GM12872 (cell line): ENCODE results near the gene RIMS3.

Experiments
- TF ChIP-seq, protein P1 (sequence below): IDR thresholded peaks from 3 replicates; pipeline ENCODE4 v1.5.1; 2011; ENCODE audit warnings: low read depth, mild to moderate bottlenecking, low read length, moderate library complexity; ENCODE audit not compliant: insufficient read depth

RIMS3 gene

DNA sequence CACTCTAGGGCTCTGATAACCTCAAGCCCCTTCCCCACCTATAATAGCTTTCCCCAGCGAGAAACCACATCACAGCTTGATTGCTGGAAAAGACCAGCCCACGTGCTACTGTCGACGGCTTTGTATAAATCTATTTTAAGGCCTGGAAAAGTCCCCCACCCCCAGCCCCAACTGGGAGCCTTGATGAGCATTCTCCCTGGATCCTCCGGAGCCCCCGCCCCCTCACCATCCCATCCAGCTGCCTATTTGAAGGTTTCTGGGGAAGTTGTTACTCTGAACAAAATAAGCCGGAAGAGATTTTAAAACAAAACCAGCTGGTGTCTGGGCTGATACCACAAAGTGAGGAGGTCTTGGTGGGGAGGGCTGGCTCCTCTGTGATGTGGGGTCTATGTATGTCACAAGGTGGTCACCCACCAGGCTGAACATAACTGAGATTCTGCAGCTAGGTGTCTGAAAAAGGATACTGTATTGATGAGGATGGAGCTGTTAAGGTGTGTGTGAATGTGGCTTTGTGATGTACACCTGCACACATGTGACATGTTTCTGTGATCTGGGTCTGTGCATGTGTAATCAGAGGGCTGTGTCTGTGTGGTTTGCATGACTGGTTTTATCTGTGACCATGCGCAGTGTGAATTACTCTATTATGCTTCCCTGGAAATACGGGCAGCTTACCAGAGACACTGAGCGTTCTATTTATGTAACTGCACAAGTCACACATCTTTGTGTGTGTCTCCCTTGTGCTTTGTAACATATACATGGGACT, 25.0 kb downstream of the RIMS3 start:
- TF ChIP-seq, protein P1, sequence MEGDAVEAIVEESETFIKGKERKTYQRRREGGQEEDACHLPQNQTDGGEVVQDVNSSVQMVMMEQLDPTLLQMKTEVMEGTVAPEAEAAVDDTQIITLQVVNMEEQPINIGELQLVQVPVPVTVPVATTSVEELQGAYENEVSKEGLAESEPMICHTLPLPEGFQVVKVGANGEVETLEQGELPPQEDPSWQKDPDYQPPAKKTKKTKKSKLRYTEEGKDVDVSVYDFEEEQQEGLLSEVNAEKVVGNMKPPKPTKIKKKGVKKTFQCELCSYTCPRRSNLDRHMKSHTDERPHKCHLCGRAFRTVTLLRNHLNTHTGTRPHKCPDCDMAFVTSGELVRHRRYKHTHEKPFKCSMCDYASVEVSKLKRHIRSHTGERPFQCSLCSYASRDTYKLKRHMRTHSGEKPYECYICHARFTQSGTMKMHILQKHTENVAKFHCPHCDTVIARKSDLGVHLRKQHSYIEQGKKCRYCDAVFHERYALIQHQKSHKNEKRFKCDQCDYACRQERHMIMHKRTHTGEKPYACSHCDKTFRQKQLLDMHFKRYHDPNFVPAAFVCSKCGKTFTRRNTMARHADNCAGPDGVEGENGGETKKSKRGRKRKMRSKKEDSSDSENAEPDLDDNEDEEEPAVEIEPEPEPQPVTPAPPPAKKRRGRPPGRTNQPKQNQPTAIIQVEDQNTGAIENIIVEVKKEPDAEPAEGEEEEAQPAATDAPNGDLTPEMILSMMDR, result no peak

DNA sequence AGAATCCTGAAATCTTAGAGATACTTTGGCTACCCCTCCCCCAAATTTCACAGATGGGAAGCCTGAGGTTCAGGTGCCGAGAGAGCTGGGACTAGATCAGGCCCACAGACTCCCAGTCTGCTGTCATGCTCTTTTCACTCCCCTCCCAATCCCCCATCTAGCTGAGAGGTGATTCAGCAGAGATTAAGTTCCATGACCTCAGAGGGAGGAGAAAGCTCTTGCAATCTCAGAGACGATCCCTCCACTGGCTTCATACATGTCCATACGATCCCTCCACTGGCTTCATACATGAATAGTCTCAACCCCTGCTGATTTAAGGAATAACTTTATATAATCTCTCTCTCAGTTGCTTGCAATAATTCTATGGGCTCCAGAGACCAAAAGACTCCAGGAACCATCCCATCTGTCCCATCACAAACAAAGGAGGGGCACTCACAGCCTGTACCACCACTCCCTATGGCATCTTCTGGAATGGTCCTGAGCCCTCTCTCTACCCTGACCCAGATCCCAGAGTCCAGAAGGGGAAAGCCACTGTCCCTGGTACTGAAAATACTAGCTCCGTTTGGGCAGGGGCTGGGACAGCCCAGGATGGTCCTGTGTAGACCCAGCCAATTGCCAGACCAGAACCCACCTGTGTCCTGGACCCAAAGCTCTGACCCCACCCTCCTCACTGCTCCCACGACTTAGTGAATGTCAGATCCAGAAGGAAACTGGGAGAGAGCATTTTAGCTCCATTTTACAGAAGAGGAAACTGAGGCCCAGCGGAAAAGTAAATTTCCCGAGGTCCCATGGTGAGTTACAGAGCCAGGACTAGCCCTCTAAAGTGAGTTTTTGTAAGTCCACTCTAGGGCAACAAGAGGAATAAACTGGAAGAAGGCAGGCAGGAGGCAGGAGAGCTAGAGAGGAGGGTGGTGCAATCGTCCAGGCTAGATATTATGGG, 27.1 kb downstream of the RIMS3 start:
- TF ChIP-seq, protein P1, result no peak

DNA sequence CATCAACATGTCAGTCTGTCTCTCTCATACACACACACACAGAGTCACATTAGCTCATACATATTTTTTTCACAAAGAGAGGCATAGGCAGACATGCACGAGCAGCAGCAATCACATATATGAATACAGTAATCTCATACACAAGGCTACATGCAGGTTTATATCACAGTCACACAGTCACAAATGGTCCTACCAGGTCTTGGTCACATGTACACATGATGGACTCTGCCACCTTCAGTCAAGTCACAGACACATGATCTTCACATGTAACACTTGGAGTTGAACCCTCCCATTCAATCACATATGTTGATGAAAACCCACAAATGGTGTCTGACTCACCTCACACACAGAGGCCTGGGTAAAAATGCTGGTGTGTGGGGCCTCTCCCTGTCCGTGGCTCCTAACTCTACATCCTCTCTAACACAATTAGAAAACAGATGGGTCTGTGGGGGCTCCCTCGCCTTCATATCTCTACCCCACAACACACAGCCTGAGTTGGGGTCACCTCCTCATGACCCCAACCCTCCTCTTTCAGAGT, 27.9 kb downstream of the RIMS3 start:
- TF ChIP-seq, protein P1, result no peak

DNA sequence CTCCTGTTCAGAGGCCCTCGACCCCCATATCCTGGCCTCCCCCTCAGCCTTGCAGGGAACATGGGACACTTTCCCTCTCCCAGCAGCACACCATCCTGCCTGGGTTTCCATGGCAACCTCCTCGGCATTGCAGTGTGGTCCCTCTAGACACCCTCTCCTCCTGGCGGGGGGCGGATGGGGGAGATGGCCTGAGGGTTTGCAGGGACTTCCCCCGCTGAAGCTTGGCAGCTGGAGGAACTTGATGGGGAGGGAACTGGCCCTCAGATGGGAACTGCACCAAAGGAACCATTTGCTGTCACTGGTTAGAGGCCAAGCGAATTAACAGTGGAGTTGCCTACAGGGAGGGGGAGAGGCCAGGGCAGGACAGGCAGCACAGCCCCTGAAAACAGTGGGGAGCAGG, 28.7 kb downstream of the RIMS3 start:
- TF ChIP-seq, protein P1, result no peak

DNA sequence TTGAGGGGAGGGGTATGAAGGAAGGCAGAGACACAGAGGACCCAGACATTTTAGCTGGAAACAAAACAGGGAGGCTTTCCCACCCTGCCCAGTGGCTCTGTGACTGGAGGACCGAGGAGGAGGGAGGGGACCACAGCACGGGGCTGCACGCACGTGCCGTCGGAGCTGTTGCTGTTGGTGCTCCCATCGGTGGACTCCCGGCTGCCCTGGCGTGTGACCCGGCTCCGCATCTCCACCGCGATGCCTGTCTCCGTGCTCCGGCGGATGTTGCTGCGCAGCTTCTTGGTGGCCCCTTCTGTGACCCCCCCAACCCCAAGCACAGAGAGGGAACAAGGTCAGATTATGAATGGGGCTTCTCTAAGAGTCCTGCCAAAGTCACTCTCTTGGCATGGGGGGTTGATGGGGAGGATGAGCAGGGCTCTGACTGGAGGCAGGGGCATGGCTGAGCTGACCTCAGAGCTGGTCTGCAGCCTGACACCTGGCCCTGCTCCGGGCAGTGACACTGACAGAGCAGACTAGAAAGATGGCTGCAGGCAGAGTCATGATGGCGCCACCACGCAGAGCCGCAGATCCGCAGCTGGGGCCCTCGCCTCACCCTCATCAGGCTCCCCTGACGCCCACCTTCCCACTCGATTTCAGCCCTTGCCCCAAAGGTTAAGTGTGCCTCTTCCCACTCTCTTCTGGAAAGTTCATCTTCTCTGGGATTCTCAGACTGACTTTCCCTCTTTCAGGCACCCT, 29.6 kb downstream of the RIMS3 start:
- TF ChIP-seq, protein P1, result no peak

DNA sequence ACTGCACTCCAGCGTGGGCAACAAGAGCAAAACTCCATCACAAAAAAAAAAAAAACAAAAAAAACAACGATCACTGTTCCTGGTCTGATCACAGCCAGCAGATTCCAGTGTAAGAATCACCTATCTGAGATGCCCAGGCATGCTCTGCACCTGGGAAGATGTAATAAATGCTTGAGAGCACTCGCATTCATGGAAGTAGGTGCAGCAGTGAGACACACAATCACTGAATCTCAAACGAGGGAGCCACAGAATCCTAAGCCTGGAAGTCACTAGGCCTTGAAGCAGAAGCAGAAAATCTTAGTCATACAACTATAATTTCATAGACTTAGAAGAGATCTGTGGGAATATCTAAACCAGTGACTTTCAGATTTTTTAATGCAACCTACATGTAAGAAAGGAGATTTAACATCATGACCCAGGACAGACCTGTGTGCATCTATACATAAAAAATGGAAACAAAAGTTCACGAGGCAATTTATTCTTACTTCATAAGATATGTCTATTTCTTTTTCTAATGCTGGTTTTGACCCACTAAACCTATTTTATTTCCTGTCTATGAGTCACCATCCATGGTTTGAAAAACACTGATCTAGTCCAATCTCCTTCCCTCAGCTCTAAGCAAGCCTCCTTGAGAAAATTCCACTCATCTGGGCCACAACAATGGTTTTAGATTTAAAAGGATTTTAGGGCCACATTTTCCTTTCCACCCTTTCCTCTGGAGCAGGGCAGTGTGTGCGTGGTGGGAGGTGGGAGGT, 30.4 kb downstream of the RIMS3 start:
- TF ChIP-seq, protein P1, result no peak
